ENCODE data around the gene CNGA2.

The CNGA2 gene

GRCh38 chrX:151708821-151709220, 25.7 kb upstream of the CNGA2 start:
- no peak for DNase-seq
- in situ Hi-C loops (cut with MboI; ENCODE audit: low pct_unique_long_range_greater_than_20kb, low sequenced_read_pairs) = no loop called here

- in situ Hi-C loops (cut with MboI; ENCODE audit: low pct_unique_long_range_greater_than_20kb, low sequenced_read_pairs) = no loop called here
- no peak for DNase-seq
These were observed 24.1 kb upstream of the CNGA2 start for GRCh38 chrX:151710457-151710856.

- in situ Hi-C loops (cut with MboI; ENCODE audit: low pct_unique_long_range_greater_than_20kb, low sequenced_read_pairs) = no loop called here
- DNase-seq = no peak
These were observed 23.4 kb upstream of the CNGA2 start for GRCh38 chrX:151711154-151711553.

- in situ Hi-C loops (cut with MboI; ENCODE audit: low pct_unique_long_range_greater_than_20kb, low sequenced_read_pairs) = no loop called here
- DNase-seq = no peak
These were observed 22.8 kb upstream of the CNGA2 start for GRCh38 chrX:151711787-151712186.

GRCh38 chrX:151712253-151712652, 22.3 kb upstream of the CNGA2 start:
- in situ Hi-C loops (cut with MboI; ENCODE audit: low pct_unique_long_range_greater_than_20kb, low sequenced_read_pairs) = no loop called here
- no peak for DNase-seq

- peak; percentile 28 for DNase-seq
- in situ Hi-C loops (cut with MboI; ENCODE audit: low pct_unique_long_range_greater_than_20kb, low sequenced_read_pairs) = no loop called here
These were observed 20.7 kb upstream of the CNGA2 start for GRCh38 chrX:151713849-151714248.

GRCh38 chrX:151714362-151714761, 20.2 kb upstream of the CNGA2 start:
- in situ Hi-C loops (cut with MboI; ENCODE audit: low pct_unique_long_range_greater_than_20kb, low sequenced_read_pairs) = no loop called here
- DNase-seq = no peak

- in situ Hi-C loops (cut with MboI; ENCODE audit: low pct_unique_long_range_greater_than_20kb, low sequenced_read_pairs) = no loop called here
- no peak for DNase-seq
These were observed 18.8 kb upstream of the CNGA2 start, which contains the start of gene FATE1 for GRCh38 chrX:151715752-151716151. Gene FATE1 (plus strand): TSS chrX:151716035. CDS start chrX:151716120, 85 bp downstream.

GRCh38 chrX:151722241-151722846, 12.2 kb upstream of the CNGA2 start:
- in situ Hi-C loops (cut with MboI; ENCODE audit: low pct_unique_long_range_greater_than_20kb, low sequenced_read_pairs) = no loop called here
- DNase-seq = no peak

GRCh38 chrX:151723156-151723760, 11.3 kb upstream of the CNGA2 start:
- in situ Hi-C loops (cut with MboI; ENCODE audit: low pct_unique_long_range_greater_than_20kb, low sequenced_read_pairs) = no loop called here
- DNase-seq = no peak

GRCh38 chrX:151724563-151725337, 9.8 kb upstream of the CNGA2 start:
- in situ Hi-C loops (cut with MboI; ENCODE audit: low pct_unique_long_range_greater_than_20kb, low sequenced_read_pairs) = no loop called here
- DNase-seq = no peak

GRCh38 chrX:151725338-151725614, 9.3 kb upstream of the CNGA2 start:
- DNase-seq = no peak
- in situ Hi-C loops (cut with MboI; ENCODE audit: low pct_unique_long_range_greater_than_20kb, low sequenced_read_pairs) = no loop called here

- DNase-seq = no peak
- in situ Hi-C loops (cut with MboI; ENCODE audit: low pct_unique_long_range_greater_than_20kb, low sequenced_read_pairs) = no loop called here
These were observed 7.8 kb upstream of the CNGA2 start for GRCh38 chrX:151726751-151727150.

GRCh38 chrX:151727346-151727745, 7.2 kb upstream of the CNGA2 start:
- DNase-seq = no peak

GRCh38 chrX:151729056-151729725, 5.4 kb upstream of the CNGA2 start:
- in situ Hi-C loops (cut with MboI; ENCODE audit: low pct_unique_long_range_greater_than_20kb, low sequenced_read_pairs) = no loop called here
- no peak for DNase-seq

More at GRCh38 chrX:151727346-151727745, 7.2 kb upstream of the CNGA2 start:
- in situ Hi-C loops (cut with MboI; ENCODE audit: low pct_unique_long_range_greater_than_20kb, low sequenced_read_pairs) = no loop called here

GRCh38 chrX:151735219-151735618, 673 bp downstream of the CNGA2 start:
- no peak for DNase-seq
- in situ Hi-C loops (cut with MboI; ENCODE audit: low pct_unique_long_range_greater_than_20kb, low sequenced_read_pairs) = no loop called here

GRCh38 chrX:151736685-151737084, 2.1 kb downstream of the CNGA2 start:
- no peak for DNase-seq
- in situ Hi-C loops (cut with MboI; ENCODE audit: low pct_unique_long_range_greater_than_20kb, low sequenced_read_pairs) = no loop called here

GRCh38 chrX:151737494-151737893, 2.9 kb downstream of the CNGA2 start:
- no peak for DNase-seq
- in situ Hi-C loops (cut with MboI; ENCODE audit: low pct_unique_long_range_greater_than_20kb, low sequenced_read_pairs) = no loop called here

GRCh38 chrX:151738751-151739150, 4.2 kb downstream of the CNGA2 start:
- in situ Hi-C loops (cut with MboI; ENCODE audit: low pct_unique_long_range_greater_than_20kb, low sequenced_read_pairs) = no loop called here
- DNase-seq = no peak

GRCh38 chrX:151741606-151742005, 7.1 kb downstream of the CNGA2 start:
- DNase-seq = no peak
- in situ Hi-C loops (cut with MboI; ENCODE audit: low pct_unique_long_range_greater_than_20kb, low sequenced_read_pairs) = no loop called here

All from KBM-7 (cell line).